Epithelial cell of prostate (primary cell): ENCODE data around the gene ZNF782.
"Not testable (repeated sequence)": the region's sequence is repeated elsewhere in the genome, so short reads cannot be mapped to it uniquely, and the experiment has no call there.

Experiments
- DNase-seq: peaks from one replicate; pipeline ENCODE4 v3.0.0-alpha.2; 2011; ENCODE audit warnings: low read depth, low spot score
- H3K27ac ChIP-seq: fragments of 450-650 bp; 2 replicates; pipeline ENCODE4 v1.5.1; 2017; ENCODE audit warnings: mild to moderate bottlenecking

The ZNF782 gene

GRCh38 chr9:96856363-96857286 is 2.3 kb upstream of the ZNF782 start:
- no peak for DNase-seq
- peak overlapping the region; percentile 79 for H3K27ac ChIP-seq

- H3K27ac ChIP-seq, result no peak overlapping the region
- DNase-seq, result no peak
Observed at GRCh38 chr9:96854651-96855273, 448 bp upstream of the ZNF782 start.

GRCh38 chr9:96852676-96853075 is 1.6 kb downstream of the ZNF782 start:
- DNase-seq, result no peak
- H3K27ac ChIP-seq, result no peak overlapping the region

GRCh38 chr9:96844040-96844439 is 10.3 kb downstream of the ZNF782 start:
- DNase-seq, result no peak
- no peak overlapping the region for H3K27ac ChIP-seq

GRCh38 chr9:96818533-96818932 is 35.8 kb downstream of the ZNF782 start:
- H3K27ac ChIP-seq, result no peak overlapping the region
- DNase-seq, result no peak

- H3K27ac ChIP-seq, result no peak overlapping the region
- no peak for DNase-seq
Observed at GRCh38 chr9:96817973-96818372, 36.3 kb downstream of the ZNF782 start.

- no peak overlapping the region for H3K27ac ChIP-seq
- no peak for DNase-seq
Observed at GRCh38 chr9:96813607-96814006, 40.7 kb downstream of the ZNF782 start.

- not testable (repeated sequence) for DNase-seq, H3K27ac ChIP-seq
Observed at GRCh38 chr9:96798959-96799358, 55.4 kb downstream of the ZNF782 start.

- H3K27ac ChIP-seq, result no peak overlapping the region
- DNase-seq, result no peak
Observed at GRCh38 chr9:96784021-96784420, 70.3 kb downstream of the ZNF782 start.

GRCh38 chr9:96782235-96782634 is 72.1 kb downstream of the ZNF782 start:
- no peak overlapping the region for H3K27ac ChIP-seq
- DNase-seq, result no peak

- DNase-seq, result no peak
- H3K27ac ChIP-seq, result no peak overlapping the region
Observed at GRCh38 chr9:96781552-96781951, 72.8 kb downstream of the ZNF782 start.

- DNase-seq, result no peak
- H3K27ac ChIP-seq, result no peak overlapping the region
Observed at GRCh38 chr9:96779089-96779488, 75.2 kb downstream of the ZNF782 start.

GRCh38 chr9:96777426-96777864 is 76.9 kb downstream of the ZNF782 start:
- DNase-seq, result no peak
- H3K27ac ChIP-seq, result no peak overlapping the region

GRCh38 chr9:96771124-96771523 is 83.2 kb downstream of the ZNF782 start:
- DNase-seq, result no peak
- H3K27ac ChIP-seq, result no peak overlapping the region

- H3K27ac ChIP-seq, result no peak overlapping the region
- DNase-seq, result no peak
Observed at GRCh38 chr9:96769989-96770388, 84.3 kb downstream of the ZNF782 start.
